ENCODE data around the gene TMEM198.

Gene TMEM198

DNA sequence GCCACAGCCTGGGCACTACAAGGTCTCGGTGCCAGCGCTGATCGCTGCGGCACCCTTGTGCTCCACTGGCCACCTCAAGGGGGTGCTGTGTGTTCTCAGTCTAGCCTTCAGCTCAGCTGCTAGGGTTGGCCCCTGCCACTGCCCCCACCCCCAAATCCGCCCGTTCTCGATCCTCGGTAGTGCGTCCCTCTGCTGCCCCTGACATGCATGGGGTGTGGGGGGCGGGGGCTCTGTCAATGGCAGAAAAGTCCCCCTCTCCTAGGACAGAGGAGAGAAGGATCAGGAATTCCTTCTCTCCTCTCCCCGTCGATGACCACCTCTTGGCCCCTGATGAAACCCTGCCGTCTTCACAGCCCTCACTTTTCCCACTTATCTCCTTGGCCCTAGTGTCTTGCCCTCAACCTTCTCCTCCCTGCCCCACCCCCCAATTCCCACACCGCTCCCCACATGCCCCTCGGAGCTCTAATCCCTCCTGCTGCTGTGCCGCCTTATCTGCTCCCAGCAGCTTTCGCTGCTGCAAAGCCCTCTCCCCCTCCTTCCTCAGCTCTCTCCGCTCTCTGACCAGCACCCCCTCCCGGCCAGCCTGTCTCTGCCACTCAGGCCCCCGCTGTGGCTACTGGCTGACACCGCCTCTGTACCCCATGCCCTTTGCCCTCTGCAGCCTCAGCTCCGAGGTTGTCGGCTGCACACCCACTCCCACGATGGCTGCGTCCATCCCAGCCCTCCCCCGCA lies 33.9 kb upstream of the TMEM198 start:
- FAIRE-seq, result no peak

DNA sequence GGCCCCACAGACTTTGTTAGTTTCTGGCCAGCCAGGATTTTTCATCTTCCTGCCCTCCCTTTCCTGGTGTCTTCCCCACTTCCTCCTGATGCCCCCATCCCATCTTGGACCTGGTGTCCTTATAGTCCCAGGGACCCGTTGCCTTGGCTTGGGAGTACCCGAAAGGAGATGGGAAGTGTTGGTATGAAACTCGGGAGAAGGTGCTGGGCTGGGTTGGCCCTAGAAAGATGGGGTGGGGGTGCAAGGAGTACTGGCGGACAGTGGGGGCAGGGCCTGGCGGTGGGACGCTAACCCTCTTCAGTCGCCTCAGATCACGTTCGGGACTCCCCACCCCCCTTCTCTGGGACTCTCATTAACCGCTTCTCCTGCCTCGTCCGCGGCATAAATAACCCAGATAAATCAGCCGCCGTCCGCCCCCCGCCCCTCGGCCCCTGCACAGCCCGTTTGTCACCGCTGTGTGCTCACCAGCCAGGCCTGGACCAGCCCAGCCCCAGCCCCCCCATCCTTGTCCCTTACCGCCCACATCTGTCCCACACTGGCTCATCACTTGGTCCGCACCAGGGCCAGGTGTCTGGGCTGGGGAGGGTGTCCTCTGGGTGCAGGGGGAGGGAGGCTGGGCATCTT lies 33.2 kb upstream of the TMEM198 start:
- no peak for FAIRE-seq

DNA sequence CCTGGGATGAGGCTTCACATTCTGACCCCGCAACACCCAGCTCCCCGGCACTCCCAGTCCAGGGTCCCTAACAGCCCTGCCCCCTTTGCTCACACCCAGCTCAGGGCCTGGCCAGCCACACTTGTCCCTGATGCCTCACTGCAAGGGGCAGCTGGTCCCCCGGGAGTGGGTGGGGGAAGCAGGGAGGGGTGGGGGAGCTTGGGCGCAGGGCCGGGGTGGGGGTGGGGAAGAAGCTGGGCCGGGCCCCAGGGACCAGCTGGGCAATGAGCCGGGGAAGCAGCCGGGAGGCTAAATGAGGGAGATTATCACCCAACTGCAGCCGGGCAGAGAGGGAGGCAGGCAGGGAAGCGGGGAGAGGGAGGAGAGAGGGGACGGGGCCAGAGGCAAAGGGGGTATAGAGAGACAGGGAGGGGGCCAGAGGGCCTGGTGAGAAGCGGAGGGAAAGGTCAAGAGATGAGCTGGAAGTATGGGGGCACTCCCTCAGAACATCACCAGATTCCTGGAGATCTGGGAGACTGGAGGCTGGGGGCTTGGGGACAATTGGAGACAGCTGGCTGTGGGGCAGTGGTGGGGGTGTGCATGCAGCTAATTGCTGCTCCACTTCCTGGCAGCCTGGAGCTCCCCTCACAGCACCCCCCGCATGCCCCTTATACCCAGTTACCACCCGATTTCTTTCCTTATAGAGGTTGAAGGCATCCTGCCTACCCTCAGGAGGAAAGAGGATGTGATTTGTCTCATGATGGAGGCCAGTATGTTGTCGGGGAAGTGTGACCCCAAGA lies 32.1 kb upstream of the TMEM198 start:
- no peak for FAIRE-seq

DNA sequence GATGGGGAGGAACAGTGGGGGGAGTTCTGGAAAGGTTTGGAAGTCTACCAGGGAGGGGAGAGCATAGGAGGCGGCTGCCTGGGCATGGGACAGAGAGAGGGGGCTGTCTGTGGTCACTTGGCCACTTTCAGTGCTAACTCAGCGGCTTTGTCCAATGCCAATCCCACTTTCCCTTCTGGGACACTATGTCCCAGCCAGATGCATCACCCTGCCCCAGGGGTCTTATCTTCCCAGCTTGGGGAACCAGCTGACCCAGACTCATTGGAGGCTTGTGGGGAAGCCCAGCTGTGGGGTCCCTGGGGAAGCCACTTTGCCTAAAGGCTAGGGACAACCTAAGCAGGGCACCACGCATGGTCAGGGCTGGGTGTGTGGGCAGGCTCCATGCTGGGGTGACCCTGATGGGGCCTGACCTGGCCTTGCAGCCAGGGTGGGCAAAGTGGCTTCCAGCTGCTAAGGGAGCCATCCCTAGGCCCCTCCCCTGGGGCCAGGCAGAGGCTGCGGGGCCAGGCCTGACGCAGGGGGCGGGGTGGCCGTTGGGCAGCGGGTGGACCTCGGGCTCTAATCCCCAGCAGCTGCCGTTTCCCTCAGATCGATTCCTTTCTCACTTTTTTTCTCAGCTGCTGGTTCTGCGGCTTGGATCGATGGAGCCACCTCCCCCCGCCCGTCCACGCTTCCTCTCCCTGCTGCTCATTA lies 31.2 kb upstream of the TMEM198 start:
- no peak for FAIRE-seq

DNA sequence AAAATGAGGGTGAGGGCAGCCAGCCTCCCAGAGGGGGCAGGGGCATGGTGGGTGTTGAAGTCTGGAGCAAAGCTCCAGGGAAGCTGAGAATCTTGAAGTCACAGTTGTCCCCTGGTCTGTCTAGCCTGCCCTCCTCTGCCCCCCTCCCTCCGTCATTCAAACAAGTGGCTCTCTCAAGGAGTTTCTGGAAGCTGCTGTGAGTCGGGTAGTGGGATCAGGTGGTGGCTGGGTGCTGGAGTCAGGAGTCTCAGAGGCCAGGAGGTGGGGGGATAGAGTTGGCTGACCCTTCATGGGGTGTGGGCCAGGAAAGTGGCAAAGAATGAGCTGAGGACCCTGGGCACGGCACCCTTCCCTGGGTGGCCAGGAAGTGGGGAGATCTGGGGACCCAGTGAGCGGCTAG lies 30.0 kb upstream of the TMEM198 start:
- no peak for FAIRE-seq

DNA sequence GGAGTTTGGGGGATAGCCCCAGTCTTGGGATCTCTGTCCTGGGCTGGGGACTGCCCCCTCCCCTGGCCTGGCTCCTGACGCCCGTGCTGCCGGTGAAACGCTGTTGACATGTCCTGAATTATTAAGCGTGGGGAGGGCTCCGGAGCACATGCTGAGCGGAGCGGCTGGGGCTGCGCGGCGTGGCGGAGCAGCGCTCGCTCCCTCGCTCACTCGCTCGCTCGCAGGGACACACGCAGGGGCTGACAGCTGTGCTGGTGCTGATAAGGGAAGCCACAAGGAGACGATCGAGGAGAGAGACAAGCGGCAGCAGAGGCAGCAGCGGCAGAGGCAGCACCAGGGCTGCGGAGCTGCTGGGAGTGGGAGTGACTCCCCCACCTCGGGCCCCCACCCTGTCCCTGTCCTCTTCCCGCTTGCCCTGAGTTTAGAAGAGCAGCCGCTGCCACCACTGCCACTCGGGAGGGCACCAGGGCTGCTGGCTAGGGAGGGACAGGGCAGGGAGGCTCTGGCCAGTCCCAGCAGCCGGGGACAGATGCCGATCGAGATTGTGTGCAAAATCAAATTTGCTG lies 29.5 kb upstream of the TMEM198 start, which contains the start of gene ASIC4:
Gene ASIC4 (plus strand): TSS at position 287 of the 566 bp plus-strand sequence. CDS start 243 bp downstream, at position 530.
- no peak for FAIRE-seq

DNA sequence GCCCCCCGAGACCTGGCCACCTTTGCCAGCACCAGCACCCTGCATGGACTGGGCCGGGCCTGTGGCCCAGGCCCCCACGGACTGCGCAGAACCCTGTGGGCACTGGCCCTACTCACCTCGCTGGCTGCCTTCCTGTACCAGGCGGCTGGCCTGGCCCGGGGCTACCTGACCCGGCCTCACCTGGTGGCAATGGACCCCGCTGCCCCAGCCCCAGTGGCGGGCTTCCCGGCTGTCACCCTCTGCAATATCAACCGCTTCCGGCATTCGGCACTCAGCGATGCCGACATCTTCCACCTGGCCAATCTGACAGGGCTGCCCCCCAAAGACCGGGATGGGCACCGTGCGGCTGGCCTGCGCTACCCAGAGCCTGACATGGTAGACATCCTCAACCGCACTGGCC lies 29.0 kb upstream of the TMEM198 start:
- FAIRE-seq, result no peak

DNA sequence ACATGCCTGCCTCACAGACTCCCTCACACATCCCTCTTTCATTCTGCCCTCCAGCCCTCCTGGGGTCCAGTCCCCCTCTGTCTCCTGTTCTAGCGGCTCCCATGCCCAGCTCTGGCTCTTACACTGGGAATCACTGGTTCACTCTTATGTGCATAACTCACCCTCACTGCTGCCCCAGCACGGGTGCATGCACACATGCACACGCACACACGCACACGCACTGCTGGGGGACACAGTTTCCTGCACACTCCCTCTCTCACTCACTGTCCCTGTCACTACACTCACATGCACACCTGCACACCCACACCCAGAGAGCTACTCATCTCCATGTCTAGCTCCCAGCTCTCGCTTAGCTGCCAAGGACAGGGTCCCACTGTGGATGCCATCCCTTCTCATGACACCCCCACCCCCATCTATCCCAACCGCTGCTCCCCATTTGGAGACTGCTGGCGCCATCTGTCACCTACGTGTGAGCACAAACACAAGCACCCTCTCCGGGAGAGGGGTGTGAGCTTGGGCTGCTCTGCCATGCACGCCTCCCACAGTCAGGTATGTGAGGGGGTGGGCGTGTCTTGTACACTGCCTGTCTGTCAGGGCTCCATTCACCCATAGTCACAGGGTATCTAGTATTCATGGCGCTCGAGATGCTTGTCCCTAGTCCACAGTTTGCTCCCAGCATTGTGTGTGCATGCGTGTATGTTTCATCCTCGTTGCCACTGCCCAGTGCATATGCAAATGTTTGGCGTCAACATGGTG lies 27.8 kb upstream of the TMEM198 start:
- no peak for FAIRE-seq

DNA sequence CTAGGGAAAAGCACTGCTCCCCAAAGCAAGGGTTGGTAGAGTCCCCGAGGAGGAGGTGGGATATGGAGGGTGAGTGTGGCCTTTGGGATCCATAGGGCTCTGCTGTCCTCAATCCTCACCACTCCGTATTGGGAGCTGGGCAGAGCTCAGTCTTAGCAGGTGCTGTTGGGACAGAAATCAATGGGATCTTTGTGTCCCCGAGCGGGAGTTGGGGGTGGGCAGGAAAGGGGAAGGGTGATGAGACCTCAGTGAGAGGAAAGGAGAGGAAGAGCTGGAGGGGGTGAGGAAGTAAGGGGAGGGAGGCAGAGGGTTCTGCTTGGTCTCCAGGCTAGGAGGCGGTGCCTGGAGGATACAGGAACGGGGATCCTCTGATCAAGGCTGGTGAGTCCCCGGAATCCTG lies 26.9 kb upstream of the TMEM198 start:
- FAIRE-seq, result no peak

DNA sequence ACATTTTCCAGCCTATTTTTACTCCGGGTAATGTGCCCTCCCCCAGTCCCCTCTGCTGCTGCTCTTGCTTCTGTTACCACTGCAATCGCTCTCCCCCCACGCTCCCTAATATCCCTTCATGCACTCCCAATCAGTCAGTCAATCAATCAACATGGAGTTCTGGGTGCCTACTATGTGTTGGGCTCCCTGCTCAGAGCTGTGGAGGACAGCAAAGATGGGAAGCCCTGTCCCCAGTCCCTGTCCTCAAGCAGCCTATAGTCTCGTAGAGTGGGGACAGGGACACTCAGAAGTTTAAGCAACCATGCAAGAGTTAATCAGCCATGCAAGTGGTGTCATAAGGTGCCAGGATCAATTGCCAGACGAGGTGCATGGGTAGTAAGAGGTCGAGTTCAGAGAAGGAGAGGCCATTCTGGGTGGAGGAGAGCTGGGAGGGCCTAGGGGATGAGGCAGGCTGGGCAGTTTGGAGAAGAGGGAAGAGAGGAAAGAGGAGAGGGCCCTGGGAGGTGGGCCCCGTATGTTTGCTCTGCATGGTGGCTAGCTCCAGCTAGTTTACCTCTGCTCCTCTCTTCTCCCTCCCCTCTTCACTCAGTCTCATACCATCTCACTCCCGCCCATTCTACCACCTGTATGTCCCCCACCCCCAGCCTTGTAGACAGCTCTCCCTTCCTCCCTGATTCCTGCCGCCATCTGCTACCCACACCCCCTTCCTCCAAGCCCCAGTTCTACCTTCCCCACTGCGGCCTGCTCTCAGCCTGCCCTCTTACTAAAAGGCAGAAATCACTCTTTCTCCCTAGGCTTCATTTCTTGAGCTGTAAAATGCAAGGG lies 25.7 kb upstream of the TMEM198 start:
- no peak for FAIRE-seq

DNA sequence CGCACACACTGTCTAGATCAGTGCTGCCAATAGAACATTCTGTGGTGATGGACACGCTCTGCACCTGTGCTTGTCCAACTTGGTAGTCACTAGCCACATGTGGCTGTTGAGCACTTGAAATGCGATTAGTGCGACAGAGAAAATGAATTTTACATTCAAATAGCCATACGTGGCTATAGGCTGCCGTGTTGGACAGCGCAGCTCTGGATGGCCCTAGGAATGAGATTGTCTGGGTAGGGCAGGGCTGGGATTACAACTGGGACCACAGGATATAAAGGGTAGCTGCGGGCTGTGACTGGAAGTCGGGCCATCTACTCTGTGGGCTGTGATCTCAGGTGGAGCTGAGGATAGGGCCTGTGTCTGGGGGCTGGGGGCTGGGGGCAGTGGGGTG lies 24.3 kb upstream of the TMEM198 start:
- FAIRE-seq, result no peak

DNA sequence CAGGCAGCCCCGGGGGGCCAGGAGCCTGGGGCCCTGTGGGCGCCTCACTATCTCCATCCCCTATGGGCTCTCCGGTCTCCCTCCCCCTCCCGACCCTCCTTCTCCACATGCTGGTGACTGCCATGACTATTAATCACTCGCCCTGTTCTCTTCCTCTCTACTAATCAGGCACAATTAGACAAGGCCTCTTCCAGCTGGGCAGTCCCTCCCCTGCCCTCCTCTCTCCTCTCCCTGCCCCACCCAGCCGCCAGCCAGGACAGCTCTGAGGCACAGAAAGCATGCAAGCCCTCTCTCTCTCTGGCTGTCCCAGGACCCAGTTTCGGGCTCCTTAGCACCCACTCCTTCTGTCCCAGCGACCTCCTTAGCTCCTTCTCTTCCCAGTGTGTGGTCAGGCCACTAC lies 23.7 kb upstream of the TMEM198 start:
- FAIRE-seq, result no peak

DNA sequence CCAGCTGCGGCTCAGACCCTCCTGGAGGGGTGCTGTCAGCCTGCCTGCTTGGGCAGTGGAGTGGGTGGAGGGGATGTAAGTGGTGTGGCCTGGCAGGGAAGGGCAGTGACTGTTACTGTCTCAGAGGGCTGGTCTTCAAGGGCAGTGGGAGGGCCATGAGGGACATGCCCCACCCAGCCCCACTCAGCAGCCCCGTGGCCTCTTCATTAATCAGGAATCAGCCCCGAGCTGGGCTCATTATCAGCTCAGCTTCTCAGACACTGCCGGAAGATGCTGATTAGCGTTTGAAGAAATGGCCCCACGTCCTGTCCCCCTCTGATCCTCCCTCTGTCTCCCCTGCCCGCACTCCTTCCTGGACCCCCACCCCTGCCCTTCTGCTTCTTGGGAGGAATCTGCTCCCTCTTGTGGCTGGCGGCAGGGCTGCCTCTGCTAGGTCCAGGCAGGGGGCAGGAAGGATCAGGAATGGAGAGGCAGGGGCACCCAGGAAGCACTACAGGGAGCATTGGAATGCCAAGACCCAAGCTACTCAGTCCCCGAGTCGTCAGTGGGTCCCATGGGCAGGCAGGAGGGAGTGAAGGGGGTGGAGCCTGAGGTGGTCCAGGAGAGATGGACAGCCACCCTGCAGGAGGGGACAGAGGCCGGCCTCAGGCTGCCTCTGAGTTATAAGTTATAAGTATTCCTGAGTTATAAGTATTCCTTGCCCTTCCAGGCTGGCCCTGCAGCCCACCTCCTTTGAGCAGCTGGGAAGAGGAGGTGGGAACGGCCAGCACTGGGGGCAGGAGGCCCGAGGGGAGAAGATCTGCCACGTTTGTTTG lies 22.6 kb upstream of the TMEM198 start:
- no peak for FAIRE-seq

DNA sequence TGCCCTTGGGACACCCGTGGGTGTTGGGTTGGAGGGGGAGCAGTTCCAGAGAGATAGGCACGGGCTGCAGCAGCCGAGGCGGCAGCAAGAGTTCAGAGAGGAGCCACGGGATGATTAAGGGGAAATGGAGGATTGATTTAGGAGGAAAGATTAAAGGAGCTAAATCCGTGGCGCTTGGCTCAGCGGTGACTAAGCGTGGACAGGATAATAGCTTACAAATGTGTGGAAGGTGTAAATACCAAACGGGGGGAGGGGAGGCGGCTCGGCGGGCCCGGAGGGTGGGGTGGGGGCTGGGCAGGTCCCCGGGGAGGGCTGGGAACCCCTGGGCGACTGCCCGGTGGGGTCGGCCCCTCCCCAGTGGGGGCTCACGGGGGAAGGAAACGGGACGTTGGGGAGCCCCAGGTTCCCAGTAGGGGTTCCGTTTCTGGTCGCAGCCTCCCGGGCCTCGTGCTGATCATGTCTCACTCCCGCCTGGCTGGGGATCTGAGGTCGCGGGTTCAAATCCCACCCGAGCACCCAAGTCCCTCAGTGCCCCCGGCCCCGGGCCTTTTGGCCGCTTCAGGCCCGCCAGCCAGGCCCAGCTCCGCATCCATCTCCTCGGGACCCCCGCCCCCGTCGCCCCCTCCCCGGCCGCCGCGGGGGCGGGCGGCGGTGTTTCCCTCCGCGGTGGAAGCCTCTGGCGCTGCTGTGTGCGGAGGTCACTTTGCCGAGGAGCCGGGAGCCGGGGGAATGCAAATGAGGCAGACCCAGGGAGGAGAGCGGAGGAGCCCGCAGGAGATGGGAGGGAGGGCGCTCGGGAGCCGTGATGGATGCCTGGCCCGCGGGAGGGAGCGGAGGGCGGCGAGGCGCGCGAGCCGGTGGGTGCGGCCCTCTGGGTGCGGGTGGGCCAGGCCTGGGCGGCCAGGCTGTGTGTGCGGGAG lies 21.5 kb upstream of the TMEM198 start:
- no peak for FAIRE-seq

DNA sequence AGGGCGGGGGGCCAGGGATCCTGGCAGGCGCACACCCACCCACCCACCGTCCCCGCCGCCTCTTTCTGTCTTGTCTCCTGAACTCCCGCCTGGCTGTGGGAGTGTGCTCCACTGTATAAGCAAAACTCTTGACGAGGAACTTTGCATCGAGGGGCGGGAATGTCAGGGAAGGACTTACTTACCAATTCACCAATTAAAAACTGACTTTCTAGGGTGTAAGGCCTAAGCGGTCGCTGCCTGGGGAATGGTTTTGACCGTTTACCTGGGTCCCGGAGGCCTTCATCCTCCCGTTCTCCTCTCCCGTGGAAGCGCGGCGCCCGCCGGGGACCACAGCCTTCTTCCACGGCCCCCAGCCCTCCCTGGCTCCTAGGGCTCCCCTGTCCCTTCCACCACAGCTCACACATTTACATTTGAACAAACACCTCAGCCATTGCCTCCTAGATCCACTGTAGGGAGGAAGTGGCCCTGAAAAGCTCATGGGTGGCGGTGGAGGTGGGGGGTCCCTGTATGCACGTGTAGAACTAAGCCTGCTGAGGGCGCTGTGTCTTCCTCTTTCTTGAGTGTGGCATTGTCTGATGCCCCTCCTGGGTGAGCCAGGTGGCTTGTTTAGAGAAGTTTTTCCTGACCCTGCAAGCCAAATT lies 20.7 kb upstream of the TMEM198 start:
- no peak for FAIRE-seq

DNA sequence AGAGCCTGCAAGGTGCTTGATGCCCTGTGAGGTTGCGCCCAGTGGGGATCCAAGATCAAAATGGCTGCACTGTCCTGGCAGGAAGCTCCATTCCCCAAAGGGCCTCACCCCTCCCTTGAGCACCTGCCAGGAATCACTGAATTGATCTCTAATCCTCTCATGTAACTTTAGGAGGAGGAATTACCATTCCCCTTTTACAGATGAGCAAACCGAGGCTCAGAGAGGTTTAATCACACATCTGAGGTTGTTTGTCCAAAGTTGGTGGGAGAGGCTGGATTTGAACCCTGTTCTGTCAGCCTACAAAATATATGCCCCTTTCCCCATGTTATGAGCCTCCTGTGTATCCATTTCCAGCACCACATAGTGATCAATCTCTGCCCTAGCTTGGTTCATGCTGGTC lies 19.0 kb upstream of the TMEM198 start:
- no peak for FAIRE-seq

DNA sequence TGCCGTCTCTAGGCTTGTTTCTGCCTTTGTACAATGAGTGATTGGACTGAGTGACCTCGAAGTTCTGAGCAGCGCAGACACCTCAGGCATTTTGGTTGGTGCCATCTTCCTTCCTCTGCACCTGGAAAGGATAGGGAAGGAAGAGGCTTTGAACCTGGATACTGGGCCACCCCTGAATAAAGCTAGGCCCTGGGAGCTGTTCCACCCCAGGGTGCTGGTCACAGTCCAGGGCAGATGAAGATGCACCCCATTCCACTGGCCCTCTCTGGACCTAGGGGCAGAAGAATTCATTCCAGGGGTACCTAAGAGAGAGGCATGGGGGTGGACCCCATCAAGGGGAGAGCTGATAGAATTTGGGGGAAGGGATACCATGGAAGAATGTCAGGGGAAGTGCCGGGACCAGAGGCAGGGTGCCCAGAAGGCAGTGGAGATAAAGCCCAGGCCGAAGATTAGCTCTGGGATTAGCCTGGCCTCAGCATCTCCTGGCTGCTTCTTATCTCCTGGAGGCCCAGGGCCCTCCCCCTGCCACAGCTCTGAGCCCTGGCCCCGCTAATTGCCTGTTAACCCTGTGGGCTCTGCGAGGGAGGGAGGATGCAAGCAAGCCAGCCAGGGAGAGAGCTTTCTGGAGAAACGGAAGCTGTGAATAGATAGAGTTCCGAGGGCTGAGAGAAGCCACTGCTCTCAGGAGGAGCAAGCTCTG lies 18.1 kb upstream of the TMEM198 start:
- FAIRE-seq, result no peak
